ENCODE results near the gene KCNH8.

KCNH8 gene

GRCh38 chr3:19171794-19172193 lies 23.5 kb downstream of the KCNH8 start:
- Histone ChIP-seq H3K9me3 (ENCODE audit: severe bottlenecking) (no peaks in the 10 kb centered on the region), H3K36me3 (ENCODE audit: low read depth) (no peaks in the 10 kb centered on the region), H3K27ac (ENCODE audit: poor library complexity, severe bottlenecking) (no peak overlapping the region), H3K4me1 (ENCODE audit: insufficient read depth, poor library complexity, severe bottlenecking) (no peaks in the 10 kb centered on the region), H3K4me3 (ENCODE audit: severe bottlenecking) (no peak overlapping the region), H3K27me3 (ENCODE audit: insufficient read depth, poor library complexity, severe bottlenecking) (no peaks in the 10 kb centered on the region)
- DNase-seq (ENCODE audit: low spot score), result no peak
- no peak for ATAC-seq (ENCODE audit: low read depth)
- TF ChIP-seq CTCF (IDR thresholded peaks at IDR 0.05; ENCODE audit: poor library complexity, severe bottlenecking), result no peak

- no peaks in the 10 kb centered on the region for H3K9me3 ChIP-seq (ENCODE audit: severe bottlenecking)
- H3K27ac ChIP-seq (ENCODE audit: poor library complexity, severe bottlenecking), result no peak overlapping the region
- H3K36me3 ChIP-seq (ENCODE audit: low read depth), result no peaks in the 10 kb centered on the region
- no peaks in the 10 kb centered on the region for H3K27me3 ChIP-seq (ENCODE audit: insufficient read depth, poor library complexity, severe bottlenecking)
- DNase-seq (ENCODE audit: low spot score), result no peak
- ATAC-seq (ENCODE audit: low read depth), result no peak
- no peak overlapping the region for H3K4me3 ChIP-seq (ENCODE audit: severe bottlenecking)
- no peak for TF ChIP-seq CTCF (IDR thresholded peaks at IDR 0.05; ENCODE audit: poor library complexity, severe bottlenecking)
- H3K4me1 ChIP-seq (ENCODE audit: insufficient read depth, poor library complexity, severe bottlenecking), result no peaks in the 10 kb centered on the region
These were observed 25.6 kb downstream of the KCNH8 start for GRCh38 chr3:19173945-19174344.

GRCh38 chr3:19183584-19183983 lies 35.3 kb downstream of the KCNH8 start:
- no peak overlapping the region for H3K27ac ChIP-seq (ENCODE audit: poor library complexity, severe bottlenecking)
- H3K27me3 ChIP-seq (ENCODE audit: insufficient read depth, poor library complexity, severe bottlenecking), result no peaks in the 10 kb centered on the region
- H3K4me1 ChIP-seq (ENCODE audit: insufficient read depth, poor library complexity, severe bottlenecking), result no peaks in the 10 kb centered on the region
- peaks cover 4% of the 10 kb centered on the region for H3K9me3 ChIP-seq (ENCODE audit: severe bottlenecking)
- no peak for ATAC-seq (ENCODE audit: low read depth)
- no peaks in the 10 kb centered on the region for H3K36me3 ChIP-seq (ENCODE audit: low read depth)
- no peak overlapping the region for H3K4me3 ChIP-seq (ENCODE audit: severe bottlenecking)
- no peak for DNase-seq (ENCODE audit: low spot score)
- no peak for TF ChIP-seq CTCF (IDR thresholded peaks at IDR 0.05; ENCODE audit: poor library complexity, severe bottlenecking)

DNA sequence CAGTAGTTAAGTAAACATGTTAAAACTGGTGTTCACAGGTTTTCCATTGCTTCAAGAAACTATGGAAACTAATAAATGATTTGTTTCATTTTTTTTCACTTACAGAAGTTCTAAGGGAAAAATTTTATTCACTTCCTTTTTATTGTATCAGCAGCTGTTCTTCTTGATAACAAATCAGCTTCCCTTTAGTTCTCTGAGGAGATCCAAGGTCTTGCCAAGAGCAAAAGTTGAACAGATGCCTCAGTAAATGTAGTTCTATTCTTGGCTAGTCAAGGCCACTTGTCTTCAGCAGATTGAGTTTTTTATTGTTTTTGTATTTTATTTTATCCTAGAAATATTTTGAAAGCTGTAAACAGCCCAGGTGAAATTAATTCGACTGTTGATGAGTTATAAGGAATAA lies 41.8 kb downstream of the KCNH8 start:
- no peaks in the 10 kb centered on the region for H3K9me3 ChIP-seq (ENCODE audit: severe bottlenecking)
- no peaks in the 10 kb centered on the region for H3K36me3 ChIP-seq (ENCODE audit: low read depth)
- no peak for TF ChIP-seq CTCF (IDR thresholded peaks at IDR 0.05; ENCODE audit: poor library complexity, severe bottlenecking)
- no peak overlapping the region for H3K4me3 ChIP-seq (ENCODE audit: severe bottlenecking)
- DNase-seq (ENCODE audit: low spot score) (no peak), ATAC-seq (ENCODE audit: low read depth) (no peak)
- H3K27me3 ChIP-seq (ENCODE audit: insufficient read depth, poor library complexity, severe bottlenecking), result no peaks in the 10 kb centered on the region
- no peak overlapping the region for H3K27ac ChIP-seq (ENCODE audit: poor library complexity, severe bottlenecking)
- no peaks in the 10 kb centered on the region for H3K4me1 ChIP-seq (ENCODE audit: insufficient read depth, poor library complexity, severe bottlenecking)

- Histone ChIP-seq H3K4me3 (ENCODE audit: severe bottlenecking) (no peak overlapping the region), H3K9me3 (ENCODE audit: severe bottlenecking) (no peaks in the 10 kb centered on the region), H3K36me3 (ENCODE audit: low read depth) (no peaks in the 10 kb centered on the region), H3K27me3 (ENCODE audit: insufficient read depth, poor library complexity, severe bottlenecking) (no peaks in the 10 kb centered on the region), H3K27ac (ENCODE audit: poor library complexity, severe bottlenecking) (no peak overlapping the region), H3K4me1 (ENCODE audit: insufficient read depth, poor library complexity, severe bottlenecking) (no peaks in the 10 kb centered on the region)
- no peak for TF ChIP-seq CTCF (IDR thresholded peaks at IDR 0.05; ENCODE audit: poor library complexity, severe bottlenecking)
- ATAC-seq (ENCODE audit: low read depth) (no peak), DNase-seq (ENCODE audit: low spot score) (no peak)
These were observed 42.3 kb downstream of the KCNH8 start for GRCh38 chr3:19190602-19191001.
